Left lobe of liver (tissue), 2 donors: Measurements from ENCODE around the gene MDFI. TPM values are rescaled to one million over a fixed set of nuclear protein-coding genes. Genes with fewer than 3 reads are reported as not detected.
A peak's percentile ranks its signal among the peaks of the same experiment; 100 is the strongest.

Experiments used
- ATAC-seq: fragments of 200-7000 bp; cut with Tn5 transposase; one replicate; pipeline ENCODE4 v1.9.1; 2020; ENCODE audit warnings: mild to moderate bottlenecking, moderate library complexity
- DNase-seq: peaks from one replicate; pipeline ENCODE4 v3.0.0-alpha.2; 2020; ENCODE audit warnings: low spot score
- total RNA-seq: library from RNA; stranded (reverse); gene quantifications from one replicate; pipeline ENCODE4 v1.2.1, GENCODE V29; 2021
- donor health status: DM: no; HTN: no; CAD: no; lungs with moderate emphysema.
- donor health status: DM: no; HTN: yes; CAD: no.

The MDFI gene
- total RNA-seq, 1 donor from 2014 or later, result not detected

DNA sequence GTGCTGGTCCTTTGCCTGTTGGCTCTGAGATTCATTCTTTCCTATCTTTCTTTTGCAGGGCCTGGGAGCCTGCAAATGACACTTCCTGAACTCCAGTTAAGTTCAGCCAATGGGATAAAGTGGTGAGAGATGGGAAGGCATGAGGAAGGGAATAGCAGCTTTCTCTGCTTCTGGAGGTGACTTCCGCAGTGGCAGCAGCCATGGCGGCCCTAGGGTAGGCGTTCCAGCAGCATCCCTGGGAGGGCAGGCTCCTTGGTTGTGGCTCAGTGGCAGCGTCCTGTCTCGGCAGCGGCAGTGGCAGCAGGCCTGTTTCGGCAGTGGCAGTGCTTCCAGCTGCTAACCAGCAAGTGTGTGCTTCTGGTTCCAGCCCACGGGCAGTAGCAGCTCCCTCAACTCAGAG, 7.3 kb upstream of the MDFI start:
- no peak for DNase-seq

GRCh38 chr6:41633056-41633634, 5.1 kb upstream of the MDFI start:
- ATAC-seq, result no peak
- no peak for DNase-seq

More for the DNA sequence above, 7.3 kb upstream of the MDFI start:
- ATAC-seq, result no peak

- no peak for DNase-seq
- ATAC-seq, result no peak
Observed at GRCh38 chr6:41634657-41635056, 3.6 kb upstream of the MDFI start.

DNA sequence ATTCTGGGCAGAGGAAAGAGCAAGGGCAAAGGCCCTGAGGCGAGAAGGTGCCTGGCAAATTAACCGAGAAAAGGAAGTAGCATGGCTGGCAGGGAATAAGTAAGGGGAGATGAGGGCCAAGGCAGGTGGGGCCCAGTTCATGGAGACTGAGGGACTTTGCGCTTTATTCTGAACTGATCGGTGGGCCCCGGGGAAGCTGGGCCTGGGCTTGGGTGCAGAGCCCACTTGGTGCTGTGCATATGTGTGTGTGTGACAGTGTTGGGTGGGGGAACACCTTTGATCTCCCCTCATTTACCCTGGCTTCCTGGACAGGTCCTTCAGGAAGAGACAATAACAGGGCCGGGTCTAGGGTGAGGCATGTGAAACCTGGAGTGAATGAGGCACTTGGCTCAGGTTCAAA, 2.9 kb upstream of the MDFI start:
- DNase-seq, result no peak
- ATAC-seq, result no peak

DNA sequence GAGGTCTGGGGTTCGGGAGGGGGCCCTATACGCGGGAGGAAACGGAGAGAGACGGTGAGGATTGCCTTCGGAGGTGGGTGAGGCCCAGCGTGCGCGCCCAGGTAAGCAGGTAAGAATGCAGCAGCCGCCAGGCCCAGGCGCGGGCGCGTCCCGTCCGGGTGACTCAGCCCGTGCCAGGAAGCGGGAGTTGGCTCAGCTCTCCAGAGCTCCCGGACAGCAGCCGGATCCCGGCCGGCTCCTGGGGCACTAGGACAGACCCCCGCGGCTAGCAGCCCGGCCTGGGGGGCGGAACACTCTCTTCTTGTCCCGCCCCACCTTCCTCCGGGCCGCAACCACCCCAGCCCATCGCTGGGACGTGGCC, 1.5 kb upstream of the MDFI start:
- DNase-seq, result no peak
- peak; percentile 58 for ATAC-seq

DNA sequence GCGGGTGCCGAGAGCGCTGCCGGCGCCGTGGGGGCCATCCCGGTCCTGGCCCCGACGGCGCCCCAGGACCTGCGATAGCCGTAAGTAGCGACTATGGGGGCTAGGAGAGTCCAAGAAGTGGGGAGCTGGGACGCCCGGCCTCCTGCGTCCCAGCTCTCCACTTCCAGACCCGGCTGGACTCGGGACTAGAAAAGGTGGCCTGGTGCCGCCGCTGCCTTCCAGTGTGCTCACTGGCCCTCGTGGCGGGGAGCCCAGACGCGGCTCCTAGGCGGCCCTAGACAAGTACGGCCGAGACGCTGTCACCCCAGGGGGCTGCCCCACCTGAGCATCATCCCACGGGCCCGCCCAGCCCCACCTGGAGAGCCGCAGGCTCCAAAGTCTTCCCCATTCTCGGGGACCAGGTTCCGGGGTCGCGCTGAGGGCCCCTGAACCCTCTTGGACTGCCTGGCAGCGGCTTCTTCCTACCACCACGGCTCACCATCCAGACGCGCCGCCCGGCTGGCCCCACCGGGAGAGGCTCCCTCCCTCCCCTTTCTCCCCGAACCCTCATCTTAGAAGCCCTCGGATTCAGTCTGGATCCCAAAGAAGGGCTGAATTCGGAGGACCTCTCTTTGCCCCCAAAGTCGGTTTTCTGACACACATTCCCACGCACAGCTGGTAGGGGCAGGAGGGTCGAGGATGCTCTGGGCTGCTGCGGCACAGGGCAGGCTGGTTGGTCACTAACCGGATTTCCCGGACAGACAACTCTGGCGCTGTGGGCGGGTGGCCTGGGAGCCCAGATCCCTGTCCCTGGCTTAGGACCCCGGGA, 870 bp upstream of the MDFI start:
- ATAC-seq (peak; percentile 51), DNase-seq (no peak)

- peak; percentile 26 for ATAC-seq
- DNase-seq, result no peak
Observed at GRCh38 chr6:41638935-41639808, 904 bp downstream of the MDFI start.

GRCh38 chr6:41639809-41640371, 1.6 kb downstream of the MDFI start:
- no peak for DNase-seq
- no peak for ATAC-seq

DNA sequence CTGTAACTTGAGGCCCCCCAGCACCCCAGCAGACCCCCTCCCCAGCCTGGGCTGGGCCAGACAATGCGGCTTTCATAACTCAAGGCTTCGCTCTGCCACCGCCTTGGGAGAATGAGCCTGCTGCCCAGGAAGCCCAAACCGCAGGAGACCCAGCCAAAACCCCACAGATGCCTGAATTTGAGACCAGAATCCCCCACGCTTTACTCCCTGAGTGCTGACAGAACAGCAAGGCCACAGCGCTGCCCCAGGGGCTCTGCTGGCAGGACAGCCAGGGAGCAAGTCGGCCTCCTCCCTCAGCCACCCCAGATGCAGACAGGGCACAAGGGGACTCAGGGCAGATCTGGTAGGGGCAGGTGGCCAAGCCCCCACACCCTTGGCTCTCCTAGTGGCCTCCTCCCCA, 2.2 kb downstream of the MDFI start:
- no peak for ATAC-seq
- no peak for DNase-seq

- ATAC-seq (no peak), DNase-seq (no peak)
Observed at GRCh38 chr6:41641352-41641925, 3.2 kb downstream of the MDFI start.

DNA sequence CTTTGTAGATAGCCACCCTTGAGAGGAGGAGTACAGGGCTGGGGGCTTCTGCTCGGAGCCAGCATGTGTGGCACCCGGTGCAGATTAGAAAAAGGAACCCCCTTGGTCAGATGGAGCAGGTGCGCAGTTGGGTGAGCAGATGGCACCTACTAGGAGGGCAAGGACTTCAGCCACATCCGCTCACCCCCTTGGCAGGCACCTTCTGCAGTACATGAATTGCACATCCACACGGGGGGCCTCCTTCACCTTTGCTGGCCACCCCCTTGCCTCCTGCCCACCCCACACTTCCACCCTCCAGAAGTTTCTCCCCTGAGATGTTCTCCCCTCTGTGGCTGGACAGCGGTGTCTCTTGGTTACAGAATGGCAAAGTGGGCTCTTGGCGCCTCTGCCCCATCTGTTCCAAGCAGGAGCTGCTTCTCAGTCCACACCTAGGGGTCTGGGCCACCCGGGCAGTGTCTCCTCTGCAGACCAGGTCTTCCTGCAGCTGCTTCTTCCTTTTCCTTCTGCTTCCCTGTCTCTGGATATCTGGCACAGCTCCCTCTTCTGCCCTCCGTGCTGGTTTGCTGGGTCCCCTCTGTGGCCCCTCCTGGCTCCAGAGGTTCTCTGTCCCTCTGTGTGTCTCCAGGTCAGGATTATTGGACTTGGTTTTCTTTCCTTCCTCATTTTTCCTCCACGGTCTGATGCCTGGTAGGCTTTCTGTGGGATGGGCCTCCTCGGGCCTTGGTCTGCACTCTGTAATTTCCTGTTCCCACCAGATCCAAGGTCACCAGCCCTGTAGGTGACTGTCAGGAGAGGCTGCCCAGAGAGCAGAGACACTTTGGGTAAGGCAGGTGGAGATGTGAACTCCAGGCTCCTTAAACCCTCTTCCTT, 4.1 kb downstream of the MDFI start:
- DNase-seq (no peak), ATAC-seq (no peak)

DNA sequence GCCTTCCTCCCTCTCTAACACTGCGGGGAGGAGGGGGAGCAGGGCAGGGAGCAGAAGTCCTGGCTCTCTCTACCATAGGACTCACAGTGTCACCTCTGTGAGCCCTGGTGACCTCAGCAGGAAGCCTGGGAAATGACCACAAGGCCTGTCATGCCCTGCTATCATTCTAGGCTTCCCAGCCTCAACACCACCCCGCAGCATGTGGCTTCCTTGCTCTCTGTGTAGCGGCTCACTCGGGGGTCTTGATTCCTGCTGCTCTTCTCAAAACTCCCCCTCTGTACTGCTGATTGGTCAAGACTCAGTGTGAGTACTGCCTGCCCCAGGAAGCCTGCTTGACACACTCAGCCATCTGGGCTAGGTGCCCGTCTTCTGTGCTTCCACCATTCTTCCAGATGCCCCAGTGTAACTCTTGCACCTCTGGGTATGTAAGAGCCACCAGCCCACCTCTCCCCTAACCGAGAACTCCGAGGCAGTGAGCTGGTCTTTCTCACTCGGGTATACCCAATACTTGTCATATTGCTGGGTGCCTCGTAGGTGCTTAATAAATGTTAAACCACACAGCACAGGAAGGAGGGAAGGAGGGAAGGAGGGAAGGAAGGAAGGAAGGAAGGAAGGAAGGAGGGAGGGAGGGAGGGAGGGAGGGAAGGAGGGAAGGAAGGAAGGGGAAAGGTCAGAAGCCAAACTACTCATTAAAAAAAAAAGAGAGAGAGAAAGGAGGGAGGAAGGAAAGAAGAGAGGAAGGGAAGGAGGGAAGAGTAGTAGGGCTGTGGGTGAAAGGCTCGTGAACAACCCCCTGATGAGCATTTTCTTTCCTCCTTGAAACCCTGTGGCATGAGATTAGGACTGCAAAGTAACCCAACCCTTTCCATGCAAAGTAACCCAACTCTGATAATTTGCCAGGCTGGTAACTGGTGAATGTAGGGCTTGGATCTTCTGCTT, 5.0 kb downstream of the MDFI start:
- ATAC-seq (no peak), DNase-seq (no peak)

GRCh38 chr6:41643899-41644269, 5.6 kb downstream of the MDFI start:
- DNase-seq (no peak), ATAC-seq (no peak)

- no peak for DNase-seq
- ATAC-seq, result no peak
Observed at GRCh38 chr6:41644297-41644879, 6.1 kb downstream of the MDFI start.

DNA sequence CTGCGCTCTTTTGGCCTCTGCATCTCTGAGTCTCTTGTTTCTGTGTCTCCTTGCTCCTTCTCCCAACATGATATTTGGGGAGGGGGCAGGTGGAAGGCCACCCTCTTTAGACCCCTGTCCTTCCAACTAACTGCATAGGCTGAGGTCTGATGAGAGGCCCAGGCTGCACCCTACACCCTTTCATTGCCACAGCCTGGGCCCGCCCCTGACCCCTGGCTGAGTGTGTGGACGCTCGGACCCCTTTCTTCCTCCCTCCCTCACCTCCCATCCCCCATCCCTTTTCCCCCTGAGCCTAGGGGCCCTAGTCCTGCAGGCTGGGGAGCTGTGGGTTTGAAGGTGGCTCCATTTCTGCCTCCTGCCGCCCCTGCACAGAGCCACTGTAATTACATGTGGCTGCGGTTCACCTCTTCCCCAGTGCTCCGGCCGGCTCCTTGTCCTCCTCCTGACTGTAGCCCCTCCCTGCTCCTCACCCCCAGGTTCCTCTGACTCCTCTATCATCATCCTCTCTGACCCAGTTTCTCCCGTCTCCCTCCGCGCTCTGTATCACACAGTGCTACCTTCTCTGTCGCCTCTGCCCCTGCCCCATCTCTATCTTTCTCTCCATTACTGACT, 6.8 kb downstream of the MDFI start:
- no peak for ATAC-seq
- DNase-seq, result no peak

GRCh38 chr6:41646026-41646795, 7.9 kb downstream of the MDFI start:
- ATAC-seq, result no peak
- DNase-seq, result no peak

GRCh38 chr6:41647061-41647511, 8.8 kb downstream of the MDFI start:
- no peak for DNase-seq
- no peak for ATAC-seq
